B cell (primary cell): ENCODE results near the gene TMC8. TPM values are rescaled to one million over a fixed set of nuclear protein-coding genes. Genes with fewer than 3 reads are reported as not detected.

Experiments
- ATAC-seq: fragments of 200-7000 bp; cut with Tn5 transposase; one replicate; pipeline ENCODE4 v1.10.0; 2021; ENCODE audit warnings: low read depth, mild to moderate bottlenecking, moderate number of reproducible peaks, moderate library complexity
- CTCF ChIA-PET: fragments of 350-600 bp; sonication (Branson Sonifier 250); formaldehyde crosslinking; loops from one replicate; lab custom pipeline; 2021; ENCODE audit warnings: antibody characterized with exemption, inconsistent platforms; lab: Charles Lee
- POLR2A ChIA-PET: fragments of 350-600 bp; sonication (Branson Sonifier 250); formaldehyde crosslinking; loops from one replicate; lab custom pipeline; 2021; ENCODE audit warnings: antibody characterized with exemption; lab: Charles Lee
- DNase-seq: peaks from one replicate; pipeline ENCODE4 v3.0.0; 2013
- H2AFZ ChIP-seq: 2 replicates; pipeline ENCODE4 v1.6.1; 2012; ENCODE audit warnings: mild to moderate bottlenecking, low read depth, low read length; ENCODE audit not compliant: insufficient read depth, poor library complexity, severe bottlenecking
- H3K27ac ChIP-seq, 2 donors: 1 replicate in 1 of 2; 2 replicates in 1 of 2; pipeline ENCODE4 v1.5.1; 2012 to 2013; ENCODE audit warnings: low read length in 2 of 2, mild to moderate bottlenecking in 2 of 2, moderate library complexity in 1 of 2
- H3K27me3 ChIP-seq, 4 experiments: fragments of 200-600 bp in 1 of 4; sonication (generic) in 1 of 4; replicated peaks in 1 of 4; 1 replicate in 2 of 4; 2 replicates in 2 of 4; pipeline versions ENCODE4 v1.6.1 to v1.7.0; 2013 to 2016; ENCODE audit warnings: low read length in 3 of 4, mild to moderate bottlenecking in 2 of 4, mixed read lengths in 1 of 4, moderate library complexity in 1 of 4; ENCODE audit not compliant: insufficient read depth in 4 of 4, control insufficient read depth in 3 of 4; ENCODE audit errors: control extremely low read depth in 1 of 4
- H3K36me3 ChIP-seq, 2 experiments: replicated peaks in 1 of 2; 1 replicate in 1 of 2; 2 replicates in 1 of 2; pipeline versions ENCODE4 v1.6.1 to v1.7.1; 2013; ENCODE audit warnings: low read length in 1 of 2; ENCODE audit not compliant: insufficient read depth in 2 of 2, control insufficient read depth in 1 of 2; ENCODE audit errors: control extremely low read depth in 1 of 2, extremely low read depth in 1 of 2
- H3K4me1 ChIP-seq, 2 donors: fragments of 200-600 bp in 1 of 2; sonication (generic) in 1 of 2; 1 replicate in 1 of 2; 2 replicates in 1 of 2; pipeline versions ENCODE4 v1.5.1 to v1.6.1; 2013 to 2017; ENCODE audit warnings: low read length in 2 of 2; ENCODE audit not compliant: control insufficient read depth in 2 of 2, insufficient read depth in 2 of 2
- H3K4me2 ChIP-seq: replicated peaks from 2 replicates; pipeline ENCODE3; 2012; ENCODE audit warnings: mild to moderate bottlenecking, low read depth, low read length; ENCODE audit not compliant: poor library complexity, severe bottlenecking
- H3K4me3 ChIP-seq, 5 experiments: fragments of 200-600 bp in 1 of 5; sonication (generic) in 1 of 5; 1 replicate in 3 of 5; 2 replicates in 2 of 5; pipeline versions ENCODE4 v1.5.1 to v1.7.0; 2011 to 2016; ENCODE audit warnings: low read length in 4 of 5, mild to moderate bottlenecking in 4 of 5, low read depth in 2 of 5, control low read depth in 1 of 5, moderate library complexity in 1 of 5; ENCODE audit not compliant: insufficient read depth in 1 of 5; ENCODE audit errors: control extremely low read depth in 1 of 5, extremely low read depth in 1 of 5
- H3K79me2 ChIP-seq: fragments of 200-600 bp; sonication (generic); one replicate; pipeline ENCODE4 v1.6.0; 2016; ENCODE audit warnings: low read length; ENCODE audit not compliant: control insufficient read depth, insufficient read depth
- H3K9ac ChIP-seq: fragments of 200-600 bp; sonication (generic); 2 replicates; pipeline ENCODE4 v1.6.1; 2017; ENCODE audit warnings: mild to moderate bottlenecking, low read length, moderate library complexity
- H3K9me3 ChIP-seq, 3 donors: one replicate each; pipeline versions ENCODE4 v1.6.1 to v1.7.1; 2013; ENCODE audit warnings: low read length in 2 of 3; ENCODE audit not compliant: control insufficient read depth in 2 of 3, insufficient read depth in 1 of 3; ENCODE audit errors: control extremely low read depth in 1 of 3
- H4K20me1 ChIP-seq: 2 replicates; pipeline ENCODE4 v1.6.0; 2012; ENCODE audit warnings: mild to moderate bottlenecking, low read length; ENCODE audit not compliant: insufficient read depth, control insufficient read depth, poor library complexity, severe bottlenecking
- H3K27ac Mint-ChIP-seq: one replicate; pipeline ENCODE4 v1.8.0; 2021; ENCODE audit warnings: mixed read lengths
- H3K27me3 Mint-ChIP-seq: one replicate; pipeline ENCODE4 v1.8.0; 2021; ENCODE audit warnings: mixed read lengths
- H3K4me1 Mint-ChIP-seq: one replicate; pipeline ENCODE4 v1.8.0; 2021; ENCODE audit warnings: mixed read lengths
- H3K4me3 Mint-ChIP-seq: one replicate; pipeline ENCODE4 v1.8.0; 2021; ENCODE audit warnings: mixed read lengths
- H3K9me3 Mint-ChIP-seq: one replicate; pipeline ENCODE4 v1.8.0; 2022; ENCODE audit warnings: mixed read lengths; ENCODE audit not compliant: insufficient read depth
- EZH2 ChIP-seq: IDR thresholded peaks from 2 replicates; pipeline ENCODE4 v1.6.1; 2012; ENCODE audit warnings: borderline replicate concordance, low read depth, mild to moderate bottlenecking, moderate library complexity, low read length; ENCODE audit not compliant: insufficient read depth, poor library complexity, severe bottlenecking
- WGBS: methylation state at CpG from one replicate; pipeline ENCODE4 v1.1.5; 2013; ENCODE audit warnings: missing lambda C conversion rate; ENCODE audit not compliant: insufficient coverage; 5-methylcytosine and 5-hydroxymethylcytosine counted together
- intact Hi-C: fragments of 100-400 bp; cut with micrococcal nuclease; formaldehyde crosslinking; loops from one replicate; pipeline ENCODE4 v1.10.0; 2022
- polyA plus RNA-seq: library from polyadenylated mRNA; depleted of rRNA; stranded (reverse); fragments of >200 nt; gene quantifications from 2 replicates; pipeline ENCODE4 v1.2.3, GENCODE V29; 2012
- total RNA-seq, 2 donors: library from RNA; stranded (reverse); fragments of 120-200 nt in 1 of 2; gene quantifications; 1 replicate in 1 of 2; 2 replicates in 1 of 2; pipeline versions ENCODE4 v1.2.3 to v1.2.4, GENCODE V29; 2013 to 2022
- TF ChIP-seq, protein P1 (sequence below): fragments of 200-600 bp; IDR thresholded peaks from one replicate; pipeline ENCODE4 v1.8.0; 2022; ENCODE audit warnings: antibody characterized with exemption, mild to moderate bottlenecking

Gene TMC8
- total and polyA plus RNA-seq, 2 donors (not counting 1 experiment from before 2014, with no cell fraction given) = 235 to 352 TPM

- TF ChIP-seq, protein P1, sequence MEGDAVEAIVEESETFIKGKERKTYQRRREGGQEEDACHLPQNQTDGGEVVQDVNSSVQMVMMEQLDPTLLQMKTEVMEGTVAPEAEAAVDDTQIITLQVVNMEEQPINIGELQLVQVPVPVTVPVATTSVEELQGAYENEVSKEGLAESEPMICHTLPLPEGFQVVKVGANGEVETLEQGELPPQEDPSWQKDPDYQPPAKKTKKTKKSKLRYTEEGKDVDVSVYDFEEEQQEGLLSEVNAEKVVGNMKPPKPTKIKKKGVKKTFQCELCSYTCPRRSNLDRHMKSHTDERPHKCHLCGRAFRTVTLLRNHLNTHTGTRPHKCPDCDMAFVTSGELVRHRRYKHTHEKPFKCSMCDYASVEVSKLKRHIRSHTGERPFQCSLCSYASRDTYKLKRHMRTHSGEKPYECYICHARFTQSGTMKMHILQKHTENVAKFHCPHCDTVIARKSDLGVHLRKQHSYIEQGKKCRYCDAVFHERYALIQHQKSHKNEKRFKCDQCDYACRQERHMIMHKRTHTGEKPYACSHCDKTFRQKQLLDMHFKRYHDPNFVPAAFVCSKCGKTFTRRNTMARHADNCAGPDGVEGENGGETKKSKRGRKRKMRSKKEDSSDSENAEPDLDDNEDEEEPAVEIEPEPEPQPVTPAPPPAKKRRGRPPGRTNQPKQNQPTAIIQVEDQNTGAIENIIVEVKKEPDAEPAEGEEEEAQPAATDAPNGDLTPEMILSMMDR = no peak
- no peak for TF ChIP-seq EZH2
- H3K4me1 Mint-ChIP-seq = peaks cover 79% of the 10 kb centered on the region
- CTCF ChIA-PET = interaction anchor here (0.8 to 14.1 kb wide), 6 partner anchors 8 to 32 kb away, joined by 3 to 357 read pairs (median 6); partner anchors contain the start of genes SYNGR2, TK1 and TMC8
- no peaks in the 10 kb centered on the region for H3K27me3 Mint-ChIP-seq
- DNase-seq (peak; percentile 51), ATAC-seq (no peak)
- Histone ChIP-seq H4K20me1 (no peaks in the 10 kb centered on the region), H3K27ac (peak overlapping the region; percentile 36 to 57), H3K9me3 (peaks cover 0 to 9% (median 0%) of the 10 kb centered on the region in 3 donors), H3K27me3 (no peaks in the 10 kb centered on the region), H2AFZ (no peak overlapping the region), H3K4me1 (peaks cover 79 to 93% of the 10 kb centered on the region in 2 donors), H3K79me2 (peaks cover 23% of the 10 kb centered on the region), H3K4me3 (no peak overlapping the region), H3K9ac (no peak overlapping the region), H3K4me2 (peak overlapping the region; percentile 67), H3K36me3 (peaks cover 0 to 17% of the 10 kb centered on the region in 2 experiments)
- intact Hi-C loops = no loop called here
- WGBS = 82% methylated on average over 17 of the region's 18 CpGs
- POLR2A ChIA-PET = interaction anchor here (1.7 to 22.6 kb wide), 4 partner anchors 10 to 30 kb away, joined by 9 to 432 read pairs (median 46); partner anchors contain the start of genes SYNGR2, TMC6 and TMC8
- no peaks in the 10 kb centered on the region for H3K9me3 Mint-ChIP-seq
- no peak overlapping the region for H3K4me3 Mint-ChIP-seq
- peak overlapping the region; percentile 89 for H3K27ac Mint-ChIP-seq
These were observed 14.4 kb downstream of the TMC8 start for GRCh38 chr17:78144736-78145641.
